ENCODE measurements around the gene ITIH4. TPM values are rescaled to one million over a fixed set of nuclear protein-coding genes. Genes with fewer than 3 reads are reported as not detected.

The ITIH4 gene
- total and polyA plus RNA-seq, 11 donors, result 0.76 to 11.2 (median 4.2) TPM

- Histone ChIP-seq H3K27me3 (no peaks in the 10 kb centered on the region), H3K36me3 (peaks cover 0 to 50% (median 15%) of the 10 kb centered on the region in 9 donors), H3K4me3 (no peak overlapping the region), H3K27ac (no peak overlapping the region), H3K9me3 (no peaks in the 10 kb centered on the region), H3K4me1 (peaks cover 8 to 66% (median 41%) of the 10 kb centered on the region in 12 donors)
- ATAC-seq, result no peak
- DNase-seq, result peak in 3 of 5 donors; percentile 18 to 23 (median 18)
- intact Hi-C loops (cut with DNase I), result loop anchor here in 1 of 10 donors (5.0 kb wide), 1 partner anchor 66 kb away; the partner anchor contains the start of gene NEK4
- TF ChIP-seq CTCF (IDR thresholded peaks at IDR 0.05) (no peak), POLR2A (IDR thresholded peaks at IDR 0.05) (no peak)
- 87 to 94% (median 89%) methylated on average over 7 to 8 of the region's 8 CpGs for WGBS, 4 donors
These were observed 8.2 kb upstream of the ITIH4 start for GRCh38 chr3:52838561-52839267.

GRCh38 chr3:52836986-52837385 lies 6.5 kb upstream of the ITIH4 start:
- H3K9me3 ChIP-seq, result no peaks in the 10 kb centered on the region
- ATAC-seq (peak in 2 of 4 donors; percentile 25 to 34), DNase-seq (peak in 1 of 5 donors; percentile 44)
- intact Hi-C loops (cut with DNase I), result loop anchor here in 1 of 10 donors (5.0 kb wide), 1 partner anchor 65 kb away; the partner anchor contains the start of gene NEK4
- no peak overlapping the region for H3K4me3 ChIP-seq
- no peaks in the 10 kb centered on the region for H3K27me3 ChIP-seq
- 59 to 80% (median 74%) methylated on average over 4 of the region's 4 CpGs for WGBS, 4 donors
- TF ChIP-seq CTCF (IDR thresholded peaks at IDR 0.05), result no peak
- no peak for TF ChIP-seq POLR2A (IDR thresholded peaks at IDR 0.05)
- H3K4me1 ChIP-seq, result peaks cover 3 to 50% (median 28%) of the 10 kb centered on the region in 12 donors
- peaks cover 0 to 47% (median 12%) of the 10 kb centered on the region in 9 donors for H3K36me3 ChIP-seq
- peak overlapping the region in 8 of 12 donors; percentile 12 to 90 (median 72) for H3K27ac ChIP-seq

GRCh38 chr3:52836471-52836845 lies 6.0 kb upstream of the ITIH4 start:
- DNase-seq (no peak), ATAC-seq (no peak)
- Histone ChIP-seq H3K9me3 (no peaks in the 10 kb centered on the region), H3K27ac (peak overlapping the region in 10 of 12 donors; percentile 12 to 90 (median 64)), H3K4me3 (no peak overlapping the region), H3K36me3 (peaks cover 0 to 41% (median 8%) of the 10 kb centered on the region in 9 donors), H3K27me3 (no peaks in the 10 kb centered on the region), H3K4me1 (peaks cover 2 to 47% (median 26%) of the 10 kb centered on the region in 12 donors)
- TF ChIP-seq POLR2A (IDR thresholded peaks at IDR 0.05) (no peak), CTCF (IDR thresholded peaks at IDR 0.05) (no peak)
- 80 to 93% (median 84%) methylated on average over 5 of the region's 5 CpGs for WGBS, 4 donors
- intact Hi-C loops (cut with DNase I), result loop anchor here in 1 of 10 donors (5.0 kb wide), 1 partner anchor 64 kb away; the partner anchor contains the start of gene NEK4

DNA sequence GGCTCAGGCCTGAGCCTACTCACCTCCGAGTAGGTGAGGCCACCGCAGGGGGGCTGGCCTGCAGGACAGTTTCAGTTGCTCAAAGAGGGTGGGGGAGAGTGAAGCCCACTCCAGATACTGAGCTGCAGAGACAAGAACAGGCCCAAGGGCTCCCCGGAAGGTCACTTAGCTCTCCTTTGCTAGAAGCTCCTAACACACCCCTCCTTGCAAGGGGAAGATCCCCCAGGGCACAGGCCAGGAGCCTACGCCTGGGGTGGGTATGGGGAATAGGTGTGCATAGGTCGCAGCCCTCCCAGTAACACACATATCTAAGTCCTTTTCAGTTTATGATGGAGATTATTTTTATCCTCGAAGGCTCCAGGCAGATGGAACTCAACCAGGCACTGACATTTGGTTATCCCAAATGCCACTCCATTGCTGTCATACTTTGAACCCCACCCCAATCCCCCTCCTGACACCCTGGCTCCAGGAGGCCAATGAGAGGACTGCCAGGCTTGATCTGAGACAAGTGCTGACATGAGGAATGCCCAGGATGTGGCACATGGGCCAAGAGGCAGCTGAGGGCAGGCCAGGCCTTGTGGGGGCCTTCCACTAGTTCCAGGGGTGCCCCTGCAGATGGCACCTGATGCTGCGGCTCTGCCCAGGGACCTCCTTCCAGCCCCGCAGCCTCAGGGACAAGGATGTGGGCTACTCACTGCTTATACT lies 5.4 kb upstream of the ITIH4 start:
- Histone ChIP-seq H3K27me3 (no peaks in the 10 kb centered on the region), H3K27ac (peak overlapping the region in 11 of 12 donors; percentile 32 to 90 (median 59)), H3K36me3 (peaks cover 0 to 36% (median 5%) of the 10 kb centered on the region in 9 donors), H3K4me1 (peaks cover 5 to 45% (median 24%) of the 10 kb centered on the region in 12 donors), H3K4me3 (peak overlapping the region in 1 of 12 donors; percentile 52), H3K9me3 (no peaks in the 10 kb centered on the region)
- peak; percentile 66 to 84 (median 72) for ATAC-seq
- TF ChIP-seq POLR2A (IDR thresholded peaks at IDR 0.05), result no peak
- TF ChIP-seq CTCF (IDR thresholded peaks at IDR 0.05), result no peak
- peak; percentile 53 to 74 (median 66) for DNase-seq
- intact Hi-C loops (cut with DNase I), result loop anchor here in 1 of 10 donors (5.0 kb wide), 1 partner anchor 64 kb away; the partner anchor contains the start of gene NEK4
- 62 to 73% (median 68%) methylated on average over 7 to 8 of the region's 8 CpGs for WGBS, 4 donors

All from heart left ventricle (tissue), 16 donors.